Stimulated activated CD4-positive, alpha-beta T cell treated with anti-CD3 and anti-CD28 coated beads, Interleukin-1b, Interleukin-23, amount 100 ng/mL, for 48 hours (primary cell): ENCODE data around the gene SCT.

Experiments
- DNase-seq: peaks from one replicate; pipeline ENCODE4 v3.0.0-alpha.2; 2020

Gene SCT

DNA sequence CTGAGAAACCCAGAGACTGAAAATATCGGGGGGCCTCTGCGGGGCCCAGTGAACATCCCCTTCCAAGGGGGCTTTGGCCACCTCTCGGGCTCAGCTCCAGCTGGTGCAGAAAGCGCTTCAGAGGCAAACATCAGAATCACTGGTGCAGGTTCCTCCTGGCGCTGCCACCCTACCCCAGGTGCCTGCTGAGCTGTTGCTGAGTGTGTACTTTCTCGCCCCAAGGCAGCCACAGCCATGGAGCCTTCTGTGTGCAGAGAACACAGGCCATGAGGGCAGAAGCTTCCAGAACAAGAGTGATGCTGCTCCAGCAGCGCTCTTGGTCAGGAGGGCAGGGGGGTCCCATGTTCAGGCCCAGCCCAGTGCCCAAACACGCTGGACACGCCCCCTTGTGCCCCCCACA lies 16.4 kb upstream of the SCT start:
- DNase-seq = no peak

DNA sequence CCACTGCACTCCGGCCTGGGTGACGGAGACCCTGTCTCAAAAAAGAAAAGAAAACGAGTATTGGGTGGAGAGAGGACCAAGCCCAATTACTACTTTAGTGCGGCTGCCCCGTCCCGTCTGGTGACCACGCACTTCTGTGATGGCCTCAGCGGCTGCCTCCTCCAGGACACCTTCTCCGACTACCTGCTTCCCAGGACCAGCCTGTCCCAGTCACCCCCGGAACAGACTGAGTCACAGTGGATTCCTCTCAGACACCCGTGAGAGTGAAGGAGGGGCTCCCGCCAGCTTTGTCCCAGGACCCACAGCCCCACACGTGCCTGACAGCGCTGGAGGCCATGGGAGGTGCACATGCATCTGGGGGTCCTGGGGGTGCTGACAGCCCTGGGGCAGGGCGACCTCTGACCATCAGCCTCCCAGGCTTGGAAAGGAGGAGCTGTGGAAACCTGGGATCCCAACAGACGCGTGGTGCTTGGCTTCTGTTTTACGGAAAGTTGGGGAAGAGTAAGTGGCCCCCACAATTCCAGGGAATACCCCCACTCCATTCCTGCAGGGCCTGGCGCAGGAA lies 14.9 kb upstream of the SCT start:
- no peak for DNase-seq

DNA sequence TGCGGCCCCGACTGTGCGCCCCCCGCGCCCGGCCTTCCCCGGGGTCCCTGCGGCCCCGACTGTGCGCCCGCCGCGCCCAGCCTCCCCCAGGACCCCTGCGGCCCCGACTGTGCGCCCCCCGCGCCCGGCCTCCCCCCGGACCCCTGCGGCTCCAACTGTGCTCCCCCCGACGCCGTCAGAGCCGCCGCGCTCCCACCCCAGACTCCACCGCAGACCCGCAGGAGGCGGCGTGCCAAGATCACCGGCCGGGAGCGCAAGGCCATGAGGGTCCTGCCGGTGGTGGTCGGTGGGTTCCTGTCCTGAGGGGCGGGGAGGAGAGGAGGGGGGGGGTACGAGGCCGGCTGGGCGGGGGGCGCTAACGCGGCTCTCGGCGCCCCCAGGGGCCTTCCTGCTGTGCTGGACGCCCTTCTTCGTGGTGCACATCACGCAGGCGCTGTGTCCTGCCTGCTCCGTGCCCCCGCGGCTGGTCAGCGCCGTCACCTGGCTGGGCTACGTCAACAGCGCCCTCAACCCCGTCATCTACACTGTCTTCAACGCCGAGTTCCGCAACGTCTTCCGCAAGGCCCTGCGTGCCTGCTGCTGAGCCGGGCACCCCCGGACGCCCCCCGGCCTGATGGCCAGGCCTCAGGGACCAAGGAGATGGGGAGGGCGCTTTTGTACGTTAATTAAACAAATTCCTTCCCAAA lies 13.2 kb upstream of the SCT start:
- no peak for DNase-seq

DNA sequence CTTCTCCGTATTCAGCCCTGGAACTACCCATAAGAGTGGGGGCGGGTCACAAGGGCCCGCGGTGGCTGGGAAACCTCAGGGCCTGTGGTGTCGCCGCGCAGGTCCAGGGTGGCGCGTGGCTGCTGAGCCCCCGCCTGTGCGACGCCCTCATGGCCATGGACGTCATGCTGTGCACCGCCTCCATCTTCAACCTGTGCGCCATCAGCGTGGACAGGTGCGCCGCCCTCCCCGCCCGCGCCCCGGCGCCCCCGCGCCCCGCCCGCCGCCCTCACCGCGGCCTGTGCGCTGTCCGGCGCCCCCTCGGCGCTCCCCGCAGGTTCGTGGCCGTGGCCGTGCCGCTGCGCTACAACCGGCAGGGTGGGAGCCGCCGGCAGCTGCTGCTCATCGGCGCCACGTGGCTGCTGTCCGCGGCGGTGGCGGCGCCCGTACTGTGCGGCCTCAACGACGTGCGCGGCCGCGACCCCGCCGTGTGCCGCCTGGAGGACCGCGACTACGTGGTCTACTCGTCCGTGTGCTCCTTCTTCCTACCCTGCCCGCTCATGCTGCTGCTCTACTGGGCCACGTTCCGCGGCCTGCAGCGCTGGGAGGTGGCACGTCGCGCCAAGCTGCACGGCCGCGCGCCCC lies 12.5 kb upstream of the SCT start:
- no peak for DNase-seq

DNA sequence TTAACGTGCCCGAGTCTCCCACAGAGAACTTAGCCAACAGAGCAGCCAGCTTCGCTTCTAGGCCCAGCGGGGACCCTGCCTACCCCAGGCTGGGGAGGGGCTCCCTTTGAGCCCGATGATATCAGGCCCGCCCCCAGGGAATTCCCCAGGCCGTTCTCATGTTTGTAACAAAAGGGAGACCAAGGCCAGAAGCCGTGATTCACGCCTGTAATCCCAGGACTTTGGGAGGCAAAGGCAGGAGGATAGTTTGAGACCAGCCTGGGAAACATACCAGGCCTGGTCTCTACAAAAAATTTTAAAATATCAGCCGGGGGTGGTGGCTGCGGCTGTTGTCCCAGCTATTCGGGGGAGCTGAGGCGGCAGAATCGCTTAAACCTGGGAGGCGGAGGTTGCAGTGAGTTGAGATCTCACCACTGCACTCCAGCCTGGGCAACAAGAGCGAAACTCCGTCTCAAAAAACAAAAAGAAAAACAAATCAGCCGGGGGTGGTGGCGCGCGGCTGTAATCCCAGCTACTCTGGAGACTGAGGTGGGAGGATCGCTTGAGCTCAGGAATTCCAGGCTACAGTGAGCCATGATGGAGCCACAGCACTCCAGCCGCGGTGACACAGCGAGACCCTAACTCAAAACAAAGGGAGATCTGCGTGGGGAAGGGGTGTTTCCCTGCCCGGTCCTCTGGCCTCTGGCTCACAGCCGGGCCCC lies 11.8 kb upstream of the SCT start:
- DNase-seq = no peak

DNA sequence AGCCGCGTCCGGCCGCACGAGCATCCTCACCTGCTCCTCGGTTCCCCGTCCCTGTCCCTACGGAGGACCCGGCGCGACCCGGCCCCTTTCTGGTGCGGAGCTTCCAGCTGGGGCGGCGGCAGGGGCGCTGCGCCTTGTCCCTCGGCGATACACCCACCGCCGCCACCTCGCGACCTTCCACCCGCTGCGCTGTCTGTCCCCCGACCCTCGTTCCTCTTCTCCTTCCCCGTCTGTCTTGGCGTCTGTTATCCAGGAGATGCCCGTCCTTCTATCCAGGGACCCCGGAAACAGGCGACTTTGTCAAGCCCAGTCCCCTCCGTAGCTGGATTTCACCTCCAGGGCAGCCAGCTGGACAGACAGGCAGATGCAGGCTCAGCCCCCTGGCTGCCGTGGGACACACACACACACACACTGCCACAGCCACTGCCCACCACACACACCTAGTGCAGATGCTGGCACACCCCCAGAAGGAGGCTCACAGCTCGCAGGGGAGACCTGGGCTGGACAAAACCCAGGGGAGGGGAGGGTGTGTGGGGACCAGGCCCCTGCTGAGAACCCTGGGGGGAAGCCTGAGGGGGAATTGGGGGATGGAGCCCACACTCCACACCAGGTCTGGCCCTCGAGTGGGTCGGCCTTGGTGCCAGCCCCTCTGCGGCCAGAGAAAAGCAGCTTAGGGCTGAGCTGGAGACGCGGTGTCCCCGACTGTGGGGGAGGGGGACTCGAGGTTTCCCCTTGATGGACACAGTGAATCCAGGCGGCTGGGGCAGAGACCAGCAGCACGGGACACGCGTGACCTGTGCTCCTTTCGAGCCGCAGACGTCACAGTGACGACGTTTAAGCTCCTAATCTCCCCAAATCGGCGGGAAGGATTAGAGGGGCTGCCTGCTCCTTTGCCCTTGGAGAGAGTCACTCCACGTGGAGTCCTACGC lies 10.9 kb upstream of the SCT start:
- DNase-seq = no peak

DNA sequence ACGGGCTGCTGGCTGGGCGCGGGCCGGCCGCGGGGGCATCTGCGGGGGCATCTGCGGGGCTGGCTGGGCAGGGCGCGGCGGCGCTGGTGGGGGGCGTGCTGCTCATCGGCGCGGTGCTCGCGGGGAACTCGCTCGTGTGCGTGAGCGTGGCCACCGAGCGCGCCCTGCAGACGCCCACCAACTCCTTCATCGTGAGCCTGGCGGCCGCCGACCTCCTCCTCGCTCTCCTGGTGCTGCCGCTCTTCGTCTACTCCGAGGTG lies 10.3 kb upstream of the SCT start:
- DNase-seq = no peak

DNA sequence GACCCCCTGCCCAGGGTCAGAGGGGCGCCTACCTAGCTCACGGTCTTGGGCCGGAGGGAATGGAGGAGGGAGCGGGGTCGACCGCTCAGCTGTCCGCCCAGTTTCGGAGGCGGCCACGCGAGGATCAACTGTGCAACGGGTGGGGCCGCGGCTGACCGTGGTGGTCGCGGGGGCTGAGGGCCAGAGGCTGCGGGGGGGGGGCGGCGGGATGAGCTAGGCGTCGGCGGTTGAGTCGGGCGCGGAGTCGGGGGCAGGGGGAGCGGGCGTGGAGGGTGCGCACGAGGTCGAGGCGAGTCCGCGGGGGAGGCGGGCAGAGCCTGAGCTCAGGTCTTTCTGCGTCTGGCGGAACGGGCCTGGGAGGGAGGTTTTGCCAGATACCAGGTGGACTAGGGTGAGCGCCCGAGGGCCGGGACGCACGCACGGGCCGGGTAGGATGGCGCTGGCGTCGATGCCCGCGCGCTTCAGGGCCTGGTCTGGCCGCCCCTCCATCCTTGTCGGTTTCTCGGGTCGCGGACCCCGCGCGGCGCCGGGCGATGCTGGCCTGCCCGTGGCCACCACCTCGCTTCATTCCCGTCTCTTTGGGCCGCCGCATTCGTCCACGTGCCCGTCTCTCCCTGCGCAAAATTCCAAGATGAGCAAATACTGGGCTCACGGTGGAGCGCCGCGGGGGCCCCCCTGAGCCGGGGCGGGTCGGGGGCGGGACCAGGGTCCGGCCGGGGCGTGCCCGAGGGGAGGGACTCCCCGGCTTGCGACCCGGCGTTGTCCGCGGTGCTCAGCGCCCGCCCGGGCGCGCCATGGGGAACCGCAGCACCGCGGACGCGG lies 9.7 kb upstream of the SCT start, which contains the start of gene DRD4:
TSS of gene DRD4 (plus strand) at position 759 of the 822 bp plus-strand sequence. CDS start at position 795, 36 bp downstream.
- no peak for DNase-seq

DNA sequence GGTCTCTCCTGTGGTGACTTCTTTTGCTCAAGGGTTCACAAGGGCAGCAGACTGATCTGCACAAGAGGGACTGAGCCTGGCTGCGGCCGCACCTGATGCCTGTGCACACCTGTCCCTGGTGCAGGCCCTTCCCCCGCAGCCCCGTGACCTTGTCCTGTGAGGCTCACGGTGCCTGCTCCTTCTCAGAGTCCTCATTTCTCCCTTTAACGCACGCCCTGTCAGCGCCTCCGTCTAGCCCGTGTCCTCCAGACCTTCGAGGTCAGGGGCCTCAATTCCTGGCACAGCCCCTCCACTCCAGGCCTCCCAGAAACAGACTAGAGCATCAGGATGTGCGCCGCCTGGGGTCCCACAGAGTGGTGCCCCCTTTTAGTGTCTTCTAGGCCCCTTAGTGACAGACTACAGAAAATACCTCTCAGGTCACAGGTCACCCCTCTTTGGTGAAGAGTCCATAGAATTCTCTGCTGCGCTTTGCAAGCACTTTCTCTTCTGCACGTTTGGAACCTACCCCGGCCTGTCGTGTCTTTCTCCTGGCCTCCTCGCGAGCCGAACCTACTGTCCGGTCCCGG lies 9.0 kb upstream of the SCT start:
- DNase-seq = no peak

DNA sequence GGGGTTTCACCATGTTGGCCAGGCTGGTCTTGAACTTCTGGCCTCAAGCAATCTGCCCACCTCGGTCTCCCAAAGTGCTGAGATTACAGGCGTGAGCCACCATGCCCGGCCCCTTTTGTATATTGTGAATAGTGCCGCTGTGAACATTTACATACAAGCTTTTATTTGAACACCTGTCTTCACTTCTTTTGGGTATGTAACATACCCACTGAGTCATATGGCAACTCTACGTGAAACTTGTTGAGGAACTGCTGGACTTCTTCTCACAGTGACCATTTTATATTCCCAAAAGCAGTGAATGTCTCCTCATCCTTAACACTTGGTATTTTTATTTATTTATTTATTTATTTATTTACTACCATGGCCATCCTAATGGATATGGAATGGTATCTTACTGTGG lies 3.9 kb upstream of the SCT start:
- DNase-seq = no peak

DNA sequence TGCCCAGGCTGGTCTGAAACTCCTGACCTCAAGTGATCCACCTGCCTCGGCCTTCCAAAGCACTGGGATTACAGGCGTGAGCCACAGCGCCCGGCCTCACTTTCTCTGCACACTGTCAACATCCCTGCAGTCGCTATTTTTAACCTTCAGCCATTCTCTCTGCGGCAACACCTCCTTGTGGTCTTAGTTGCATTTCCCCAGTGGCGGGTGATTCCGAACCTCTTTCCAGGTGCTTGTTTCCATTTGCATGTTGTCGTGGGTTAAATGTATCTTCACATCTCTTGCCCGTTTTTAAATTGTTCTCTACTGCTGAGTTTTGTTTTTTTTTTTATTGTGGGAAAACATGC lies 2.2 kb upstream of the SCT start:
- no peak for DNase-seq

DNA sequence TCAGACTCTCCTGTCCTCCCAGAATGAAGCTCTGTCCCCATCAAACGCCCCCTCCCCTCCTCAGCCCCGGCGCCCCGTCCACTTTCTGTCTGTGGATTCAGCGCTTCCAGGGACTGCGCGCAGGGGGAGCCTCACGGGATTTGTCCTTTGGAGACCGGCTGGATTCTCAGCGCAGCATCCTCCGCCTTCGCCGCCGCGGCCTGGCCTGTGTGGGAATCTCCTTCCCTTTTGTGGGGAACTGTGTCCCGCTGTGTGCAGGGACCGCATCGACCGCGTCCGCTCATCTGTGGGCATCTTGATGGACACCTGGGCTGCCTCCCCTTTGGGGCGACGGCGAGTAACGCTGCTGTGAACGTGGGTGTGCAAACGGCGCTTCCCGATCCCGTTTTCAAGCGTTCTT lies 1.1 kb upstream of the SCT start:
- no peak for DNase-seq

DNA sequence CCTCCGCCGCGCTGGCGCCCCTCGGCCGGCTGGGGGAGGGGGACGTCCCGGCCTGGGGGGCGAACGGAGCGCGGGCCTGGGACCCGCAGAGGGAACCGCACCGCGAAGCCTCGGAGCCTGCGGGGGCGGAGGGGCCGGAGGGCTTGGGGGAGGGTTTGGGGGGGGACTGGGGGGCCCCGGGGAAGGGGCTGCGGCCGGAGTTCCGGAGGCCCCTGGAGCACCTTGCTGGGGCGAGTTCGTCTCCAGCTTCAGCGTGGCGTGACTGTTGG lies 261 bp upstream of the SCT start:
- DNase-seq = no peak

DNA sequence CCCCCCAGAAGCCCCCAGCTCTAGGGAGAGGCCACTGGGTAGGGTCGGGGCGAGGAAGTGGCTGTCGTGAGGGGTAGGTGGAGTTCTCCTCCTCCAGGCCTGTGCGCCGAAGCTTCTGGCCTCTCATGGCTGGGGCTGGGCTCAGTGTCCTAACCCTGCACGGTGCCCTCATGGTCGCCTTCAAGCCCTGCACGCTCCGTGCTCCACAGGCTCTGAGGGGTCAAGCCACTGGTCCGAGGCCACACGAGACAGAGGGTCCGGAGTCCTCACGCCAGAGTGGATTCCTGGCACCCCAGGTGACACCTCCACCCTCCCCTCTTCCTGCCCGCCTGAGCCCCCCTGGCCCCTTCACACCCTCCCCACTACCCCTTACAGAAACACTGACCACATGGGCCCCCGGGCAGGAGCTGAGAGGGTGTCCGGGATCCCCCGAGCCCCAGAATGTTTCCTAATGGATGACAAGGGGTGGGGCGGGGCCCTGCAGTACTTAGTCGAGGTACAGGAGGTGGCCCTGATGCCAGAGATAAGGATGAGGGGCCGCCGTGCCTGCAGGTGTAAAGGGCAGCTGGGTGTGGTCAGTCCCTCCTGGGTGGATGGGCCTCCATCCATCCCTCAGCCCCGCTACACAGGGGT lies 1.2 kb downstream of the SCT start:
- no peak for DNase-seq

DNA sequence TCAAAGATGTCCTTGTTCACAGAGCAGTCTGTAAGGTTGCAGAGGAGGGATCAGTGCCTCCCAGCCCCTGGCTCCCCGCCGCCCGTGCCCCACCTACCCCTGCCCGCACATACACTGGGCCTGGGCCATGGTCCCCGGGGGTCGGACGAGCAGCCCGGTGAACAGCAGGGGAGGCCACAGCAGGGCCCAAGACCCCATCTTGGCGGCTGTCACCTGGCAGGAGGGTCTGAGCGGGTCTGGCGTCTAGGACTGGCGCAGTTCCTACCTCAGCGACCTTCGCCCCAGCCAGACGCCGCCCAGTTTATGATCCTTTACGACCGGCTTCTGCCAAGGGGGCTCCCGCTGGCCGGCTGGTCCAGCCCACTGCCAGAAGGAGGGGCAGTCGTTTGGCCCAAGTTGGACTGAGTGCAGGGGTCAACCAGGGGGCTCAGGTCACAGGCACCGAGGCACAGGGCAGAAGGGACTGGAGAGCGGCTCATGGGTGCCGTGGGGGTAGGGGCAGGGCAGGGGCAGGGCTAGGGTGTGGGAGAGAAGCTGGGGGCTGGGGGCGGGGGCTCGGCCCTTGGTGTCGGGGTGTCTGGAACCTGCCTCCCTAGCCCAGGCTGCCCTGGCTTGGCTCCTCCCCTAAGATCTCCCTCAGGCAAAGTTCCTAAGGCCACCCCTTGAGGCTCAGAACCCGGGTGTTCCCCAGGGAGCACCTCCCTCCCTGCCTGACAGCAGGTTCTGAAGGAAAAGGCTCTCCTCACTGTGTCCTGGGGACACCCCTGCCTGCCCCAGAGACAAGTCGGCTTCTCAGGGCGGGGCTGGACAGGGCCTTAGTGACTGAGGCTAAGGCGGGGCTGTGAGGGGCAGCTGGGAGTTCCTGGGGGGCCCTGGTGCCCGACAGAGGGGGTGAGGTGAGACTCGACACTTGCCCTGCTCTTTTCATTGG lies 2.0 kb downstream of the SCT start, which contains the start of gene CDHR5:
TSS of gene CDHR5 (minus strand) at position 251 of the 931 bp plus-strand sequence. CDS start at position 198, 53 bp downstream.
- no peak for DNase-seq

DNA sequence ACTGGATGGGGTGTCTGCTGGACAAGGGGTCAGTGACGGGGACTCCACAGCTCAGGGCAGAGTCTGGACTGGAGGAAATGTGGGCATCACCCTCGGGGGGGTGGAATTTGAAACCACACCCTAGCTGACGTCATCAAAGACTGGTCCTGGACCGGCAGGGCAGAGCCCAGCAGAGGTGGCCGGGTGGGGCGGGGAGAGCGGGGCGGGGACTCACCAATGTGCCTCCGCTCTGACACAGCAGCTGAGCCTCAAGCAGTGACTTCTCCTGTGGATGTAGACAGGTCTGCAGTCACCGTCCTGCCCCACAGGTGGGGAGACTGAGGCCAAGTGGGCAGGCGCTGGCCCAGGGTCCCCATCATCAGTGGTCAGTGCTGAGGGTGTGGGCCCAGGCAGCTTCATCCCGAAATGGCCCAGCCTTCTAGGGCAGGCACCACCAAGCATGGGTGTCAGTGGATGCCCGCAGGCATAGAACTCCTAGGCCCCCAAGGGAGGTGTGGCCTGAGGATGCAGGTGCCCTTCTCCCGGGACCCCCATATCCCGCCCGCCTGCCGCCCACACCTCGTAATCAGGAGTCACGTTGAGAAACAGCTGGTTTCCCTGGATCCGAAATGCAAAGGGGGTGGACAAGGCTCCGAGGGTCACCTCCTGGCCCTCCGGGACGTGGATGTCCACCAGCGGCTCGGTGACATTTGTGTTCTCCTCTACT lies 2.8 kb downstream of the SCT start:
- no peak for DNase-seq

DNA sequence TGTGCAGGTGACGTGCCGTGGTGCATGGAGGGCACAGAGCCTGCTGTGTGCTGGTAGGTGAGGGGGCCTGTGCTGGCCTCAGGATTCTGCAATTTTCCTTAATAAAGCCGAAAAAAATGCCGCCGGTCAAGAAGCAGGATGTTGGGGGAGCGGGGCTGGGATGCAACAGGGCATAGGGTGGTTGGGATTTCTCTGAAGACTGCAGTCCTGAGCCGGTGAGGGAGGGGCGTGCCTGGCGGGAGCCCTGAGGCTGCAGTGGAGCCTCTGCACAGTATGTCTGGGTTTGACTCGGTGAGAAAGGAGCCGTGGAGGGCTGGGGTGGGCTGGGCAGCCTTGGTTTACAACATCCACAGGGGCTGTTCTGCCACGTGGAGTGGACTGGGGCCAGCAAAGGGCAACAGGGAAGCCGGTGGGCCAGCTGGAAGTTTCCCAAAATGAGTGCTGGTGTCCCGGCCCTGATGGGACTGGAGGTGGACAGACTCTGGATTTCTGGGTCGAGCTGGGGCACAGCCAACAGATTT lies 3.6 kb downstream of the SCT start:
- no peak for DNase-seq

DNA sequence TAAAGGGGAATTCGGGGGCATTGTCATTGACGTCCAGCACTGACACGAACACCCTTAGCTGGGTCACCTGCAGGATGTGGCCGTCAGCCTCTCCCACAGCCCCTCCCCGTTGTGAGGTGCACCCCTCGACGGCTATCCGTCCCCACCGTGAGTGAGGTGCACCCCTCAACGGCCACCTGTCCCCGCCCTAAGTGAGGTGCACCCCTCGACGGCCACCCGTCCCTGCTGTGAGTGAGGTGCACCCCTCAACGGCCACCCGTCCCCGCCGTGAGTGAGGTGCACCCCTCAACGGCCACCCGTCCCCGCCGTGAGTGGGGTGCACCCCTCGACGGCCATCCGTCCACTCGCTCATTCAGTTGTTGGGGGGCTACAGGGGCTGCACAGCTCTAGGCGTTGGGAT lies 5.1 kb downstream of the SCT start:
- no peak for DNase-seq
